ENCODE results near the gene SECISBP2. TPM values are rescaled to one million over a fixed set of nuclear protein-coding genes. Genes with fewer than 3 reads are reported as not detected.
A peak's percentile ranks its signal among the peaks of the same experiment; 100 is the strongest.

SECISBP2 gene
- total and polyA plus RNA-seq, 4 donors, result 14.2 to 37.7 (median 24.3) TPM

DNA sequence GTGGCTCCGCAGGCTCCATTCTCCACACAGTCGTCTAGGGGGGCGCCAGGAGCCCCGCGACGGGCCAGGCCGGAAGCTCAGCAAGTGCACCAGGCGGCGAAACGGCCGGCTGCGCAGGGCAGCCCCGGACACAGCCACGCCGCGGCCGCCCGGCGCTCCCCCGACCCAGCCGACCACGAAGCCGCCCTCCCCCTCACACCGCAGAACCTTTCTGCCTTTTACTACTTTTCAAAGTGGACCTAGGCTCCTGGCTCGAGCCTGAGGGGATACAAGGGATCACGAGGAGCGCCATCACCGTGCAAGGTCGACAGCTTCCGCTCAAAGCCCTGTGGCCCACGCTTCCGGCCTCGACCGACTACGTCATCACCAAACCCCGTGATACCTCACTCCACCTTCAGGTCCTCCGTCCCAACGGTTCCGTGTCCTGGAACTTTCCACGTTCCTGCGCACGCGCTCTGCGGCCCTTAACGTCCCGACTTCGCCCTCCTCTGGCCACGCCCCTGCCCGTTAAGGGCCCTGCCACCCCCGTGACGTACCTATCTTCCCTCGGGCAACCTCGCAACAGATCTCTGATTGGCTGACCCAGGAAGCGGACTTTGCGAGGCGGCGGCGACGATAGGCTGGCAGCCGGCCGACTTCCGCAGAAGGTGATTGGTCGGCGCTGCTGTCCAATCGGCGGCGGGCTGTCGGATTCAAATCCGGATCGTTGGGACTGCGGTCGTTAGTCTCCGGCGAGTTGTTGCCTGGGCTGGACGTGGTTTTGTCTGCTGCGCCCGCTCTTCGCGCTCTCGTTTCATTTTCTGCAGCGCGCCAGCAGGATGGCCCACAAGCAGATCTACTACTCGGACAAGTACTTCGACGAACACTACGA lies 7.6 kb upstream of the SECISBP2 start, which contains the start of gene CKS2:
Gene CKS2, plus strand, starts transcription at position 721 of the 871 bp plus-strand sequence. Its CDS starts 98 bp downstream, at position 819.
- H3K9ac ChIP-seq (ENCODE audit: low read depth in 1 of 2, low read length in 2 of 2), result peak within 1 kb of the TSS; percentile 96 to 99
- TF ChIP-seq GABPA (IDR thresholded peaks at IDR 0.05 in 1 of 2, conservative IDR thresholded peaks at IDR 0.05 in 1 of 2), result peak; percentile 85 to 94
- peak; percentile 14 for TF ChIP-seq FOXA1 (IDR thresholded peaks at IDR 0.05)
- peak; percentile 98 for TF ChIP-seq SP1 (IDR thresholded peaks at IDR 0.05)
- peak; percentile 74 to 83 for TF ChIP-seq RXRA (IDR thresholded peaks at IDR 0.05)
- peak; percentile 80 for TF ChIP-seq MAX (IDR thresholded peaks at IDR 0.05)
- TF ChIP-seq ZBTB33 (IDR thresholded peaks at IDR 0.05), result peak; percentile 84
- peak; percentile 84 to 95 for TF ChIP-seq EGR1 (IDR thresholded peaks at IDR 0.05; ENCODE audit: low read depth in 2 of 2)
- no peak for TF ChIP-seq ATF3 (IDR thresholded peaks at IDR 0.05)
- peak; percentile 90 for TF ChIP-seq REST (IDR thresholded peaks at IDR 0.05)
- no peak for TF ChIP-seq HNF4G (IDR thresholded peaks at IDR 0.05)
- TF ChIP-seq YY1 (IDR thresholded peaks at IDR 0.05), result peak; percentile 85
- peak; percentile 51 to 74 for TF ChIP-seq HNF4A (conservative IDR thresholded peaks at IDR 0.05)
- peak; percentile 92 for TF ChIP-seq TAF1 (conservative IDR thresholded peaks at IDR 0.05)
- no peak for TF ChIP-seq RAD21 (IDR thresholded peaks at IDR 0.05)
- WGBS, result under 1% methylated on average over 86 of the region's 86 CpGs
- no peaks in the 10 kb centered on the region for H3K27me3 ChIP-seq (ENCODE audit: control insufficient read depth in 4 of 4, insufficient read depth in 4 of 4, low read length in 3 of 4)
- peak; percentile 99 for DNase-seq (ENCODE audit: low spot score)
- peaks cover 0 to 11% (median 6%) of the 10 kb centered on the region in 4 donors for H3K4me1 ChIP-seq (ENCODE audit: control insufficient read depth in 4 of 4, insufficient read depth in 4 of 4, low read length in 3 of 4)
- H3K4me3 ChIP-seq (ENCODE audit: low read depth in 1 of 3, low read length in 3 of 3), result peak within 1 kb of the TSS; percentile 71 to 85 (median 81)
- H3K27ac ChIP-seq (ENCODE audit: low read depth in 1 of 2, low read length in 2 of 2), result peak within 1 kb of the TSS; percentile 98 to 99
- H3K36me3 ChIP-seq (ENCODE audit: control insufficient read depth in 4 of 4, insufficient read depth in 3 of 4, low read depth in 1 of 4, low read length in 3 of 4), result no peaks in the 10 kb centered on the region
- no peaks in the 10 kb centered on the region for H3K9me3 ChIP-seq (ENCODE audit: control insufficient read depth in 4 of 4, low read length in 3 of 4)

All from liver (tissue), 9 donors.